ENCODE data around the gene CEP72. TPM values are rescaled to one million over a fixed set of nuclear protein-coding genes. Genes with fewer than 3 reads are reported as not detected.

The CEP72 gene
- total RNA-seq, 5 donors from 2014 or later (not counting 1 experiment from before 2014, with no cell fraction given) = 13.9 to 25.8 (median 23.6) TPM

DNA sequence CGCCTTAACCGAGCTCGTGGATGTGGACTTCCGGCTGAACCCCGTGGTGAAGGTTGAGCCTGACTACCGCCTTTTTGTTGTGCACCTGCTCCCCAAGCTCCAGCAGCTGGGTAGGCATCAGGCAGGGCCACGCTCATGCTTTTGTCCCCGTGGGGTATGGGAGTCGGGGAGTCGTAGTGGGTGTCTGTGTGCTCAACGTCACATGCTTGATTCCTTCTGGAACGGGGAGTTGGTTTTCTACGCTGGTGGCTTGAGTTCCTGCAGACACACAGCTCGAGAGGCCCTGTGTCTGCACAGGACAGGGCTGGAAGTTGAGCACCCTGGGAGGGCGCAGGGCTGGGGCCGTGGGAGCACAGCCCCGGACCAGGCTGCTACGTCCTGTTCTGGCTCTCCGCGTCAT is 8.0 kb downstream of the CEP72 start:
- Histone ChIP-seq H3K4me3 (ENCODE audit: control insufficient read depth in 1 of 2, extremely low read depth in 1 of 2, low read length in 1 of 2) (no peak overlapping the region), H3K27me3 (replicated peaks in 1 of 2; ENCODE audit: control insufficient read depth in 2 of 2, extremely low read depth in 1 of 2, insufficient read depth in 2 of 2, low read length in 1 of 2) (no peaks in the 10 kb centered on the region), H3K36me3 (ENCODE audit: control insufficient read depth in 2 of 2, extremely low read depth in 1 of 2, insufficient read depth in 1 of 2, low read length in 1 of 2) (peaks cover 21 to 34% of the 10 kb centered on the region in 2 donors), H3K9me3 (no peaks in the 10 kb centered on the region), H3K4me1 (ENCODE audit: control insufficient read depth in 1 of 2, extremely low read depth in 1 of 2, insufficient read depth in 2 of 2, low read length in 2 of 2) (peaks cover 0 to 4% of the 10 kb centered on the region in 2 experiments), H3K27ac (ENCODE audit: low read length) (no peak overlapping the region)
- DNase-seq = no peak
- Mint-ChIP-seq H3K27me3 (no peaks in the 10 kb centered on the region), H3K4me3 (no peak overlapping the region), H3K27ac (no peak overlapping the region), H3K4me1 (peaks cover 10 to 23% (median 11%) of the 10 kb centered on the region in 3 donors), H3K9me3 (no peaks in the 10 kb centered on the region), H3K36me3 (peaks cover 55% of the 10 kb centered on the region)
- POLR2A ChIA-PET = no interaction called here
- WGBS (ENCODE audit: insufficient coverage) = 96% methylated on average over 20 of the region's 20 CpGs
- CTCF ChIA-PET = no interaction called here
- no peak for ATAC-seq (replicated peaks in 1 of 4)

- no peak overlapping the region for H3K4me3 ChIP-seq (ENCODE audit: control insufficient read depth in 1 of 2, extremely low read depth in 1 of 2, low read length in 1 of 2)
- Mint-ChIP-seq H3K27ac (no peak overlapping the region), H3K27me3 (no peaks in the 10 kb centered on the region), H3K4me3 (no peak overlapping the region), H3K36me3 (peaks cover 59% of the 10 kb centered on the region), H3K9me3 (no peaks in the 10 kb centered on the region), H3K4me1 (peaks cover 6 to 18% (median 7%) of the 10 kb centered on the region in 3 donors)
- DNase-seq (no peak), ATAC-seq (replicated peaks in 1 of 4) (no peak)
- 97% methylated on average over 6 of the region's 8 CpGs for WGBS (ENCODE audit: insufficient coverage)
- H3K4me1 ChIP-seq (ENCODE audit: control insufficient read depth in 1 of 2, extremely low read depth in 1 of 2, insufficient read depth in 2 of 2, low read length in 2 of 2) = peaks cover 0 to 4% of the 10 kb centered on the region in 2 experiments
- ChIA-PET CTCF (no interaction called here), POLR2A (no interaction called here)
- no peaks in the 10 kb centered on the region for H3K9me3 ChIP-seq
- H3K27me3 ChIP-seq (replicated peaks in 1 of 2; ENCODE audit: control insufficient read depth in 2 of 2, extremely low read depth in 1 of 2, insufficient read depth in 2 of 2, low read length in 1 of 2) = no peaks in the 10 kb centered on the region
- H3K36me3 ChIP-seq (ENCODE audit: control insufficient read depth in 2 of 2, extremely low read depth in 1 of 2, insufficient read depth in 1 of 2, low read length in 1 of 2) = peaks cover 21 to 34% of the 10 kb centered on the region in 2 donors
- no peak overlapping the region for H3K27ac ChIP-seq (ENCODE audit: low read length)
Observed at GRCh38 chr5:620586-621180, 8.5 kb downstream of the CEP72 start.

- CTCF ChIA-PET = no interaction called here
- H3K27me3 ChIP-seq (replicated peaks in 1 of 2; ENCODE audit: control insufficient read depth in 2 of 2, extremely low read depth in 1 of 2, insufficient read depth in 2 of 2, low read length in 1 of 2) = no peaks in the 10 kb centered on the region
- no peak overlapping the region for H3K27ac Mint-ChIP-seq
- H3K27me3 Mint-ChIP-seq = no peaks in the 10 kb centered on the region
- no peak overlapping the region for H3K27ac ChIP-seq (ENCODE audit: low read length)
- no peaks in the 10 kb centered on the region for H3K9me3 Mint-ChIP-seq
- DNase-seq = no peak
- WGBS (ENCODE audit: insufficient coverage) = 96% methylated on average over 11 of the region's 16 CpGs
- H3K9me3 ChIP-seq = no peaks in the 10 kb centered on the region
- POLR2A ChIA-PET = interaction anchor here in 1 of 2 donors (0.5 kb wide), 1 partner anchor 505 kb away, joined by 3 read pairs; no protein-coding TSS in a partner anchor
- peaks cover 21 to 34% of the 10 kb centered on the region in 2 donors for H3K36me3 ChIP-seq (ENCODE audit: control insufficient read depth in 2 of 2, extremely low read depth in 1 of 2, insufficient read depth in 1 of 2, low read length in 1 of 2)
- H3K4me1 Mint-ChIP-seq = peaks cover 2 to 11% (median 2%) of the 10 kb centered on the region in 3 donors
- H3K4me3 ChIP-seq (ENCODE audit: control insufficient read depth in 1 of 2, extremely low read depth in 1 of 2, low read length in 1 of 2) = no peak overlapping the region
- no peak for ATAC-seq (replicated peaks in 1 of 4)
- no peak overlapping the region for H3K4me3 Mint-ChIP-seq
- H3K4me1 ChIP-seq (ENCODE audit: control insufficient read depth in 1 of 2, extremely low read depth in 1 of 2, insufficient read depth in 2 of 2, low read length in 2 of 2) = peaks cover 0 to 4% of the 10 kb centered on the region in 2 experiments
- H3K36me3 Mint-ChIP-seq = peaks cover 62% of the 10 kb centered on the region
Observed at GRCh38 chr5:621341-621761, 9.2 kb downstream of the CEP72 start.

DNA sequence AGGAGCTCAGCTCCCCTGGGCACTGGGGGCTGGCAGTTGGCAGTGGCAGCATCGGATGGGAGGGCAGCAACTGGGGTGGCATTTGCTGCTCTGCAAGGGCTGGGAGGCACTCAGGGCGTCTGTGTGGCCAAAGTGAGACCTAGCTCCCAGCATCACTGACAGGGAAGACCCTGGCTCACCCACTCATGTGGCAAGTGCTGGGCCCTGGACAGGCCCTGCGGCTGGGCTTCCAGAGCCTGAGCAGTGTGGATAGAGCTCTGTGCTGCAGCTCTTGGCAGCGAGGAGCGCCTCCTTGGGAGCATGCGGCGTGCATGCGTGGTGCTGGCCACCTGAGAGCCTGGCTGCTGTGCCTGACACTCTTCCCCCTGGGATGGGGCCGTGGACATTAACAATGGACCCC is 10.2 kb downstream of the CEP72 start:
- H3K27ac ChIP-seq (ENCODE audit: low read length) = no peak overlapping the region
- ChIA-PET CTCF (no interaction called here), POLR2A (no interaction called here)
- H3K4me3 ChIP-seq (ENCODE audit: control insufficient read depth in 1 of 2, extremely low read depth in 1 of 2, low read length in 1 of 2) = no peak overlapping the region
- DNase-seq (no peak), ATAC-seq (replicated peaks in 1 of 4) (no peak)
- Mint-ChIP-seq H3K36me3 (peaks cover 63% of the 10 kb centered on the region), H3K9me3 (no peaks in the 10 kb centered on the region), H3K4me3 (no peak overlapping the region), H3K27me3 (no peaks in the 10 kb centered on the region), H3K27ac (no peak overlapping the region), H3K4me1 (peaks cover 0 to 7% (median 0%) of the 10 kb centered on the region in 3 donors)
- 97% methylated on average over 5 of the region's 9 CpGs for WGBS (ENCODE audit: insufficient coverage)
- no peaks in the 10 kb centered on the region for H3K4me1 ChIP-seq (ENCODE audit: control insufficient read depth in 1 of 2, extremely low read depth in 1 of 2, insufficient read depth in 2 of 2, low read length in 2 of 2)
- no peaks in the 10 kb centered on the region for H3K27me3 ChIP-seq (replicated peaks in 1 of 2; ENCODE audit: control insufficient read depth in 2 of 2, extremely low read depth in 1 of 2, insufficient read depth in 2 of 2, low read length in 1 of 2)
- peaks cover 21 to 33% of the 10 kb centered on the region in 2 donors for H3K36me3 ChIP-seq (ENCODE audit: control insufficient read depth in 2 of 2, extremely low read depth in 1 of 2, insufficient read depth in 1 of 2, low read length in 1 of 2)
- H3K9me3 ChIP-seq = no peaks in the 10 kb centered on the region

- WGBS (ENCODE audit: insufficient coverage) = 94% methylated on average over 22 of the region's 31 CpGs
- CTCF ChIA-PET = no interaction called here
- peaks cover 63% of the 10 kb centered on the region for H3K36me3 Mint-ChIP-seq
Observed at GRCh38 chr5:622946-623522, 10.9 kb downstream of the CEP72 start.

DNA sequence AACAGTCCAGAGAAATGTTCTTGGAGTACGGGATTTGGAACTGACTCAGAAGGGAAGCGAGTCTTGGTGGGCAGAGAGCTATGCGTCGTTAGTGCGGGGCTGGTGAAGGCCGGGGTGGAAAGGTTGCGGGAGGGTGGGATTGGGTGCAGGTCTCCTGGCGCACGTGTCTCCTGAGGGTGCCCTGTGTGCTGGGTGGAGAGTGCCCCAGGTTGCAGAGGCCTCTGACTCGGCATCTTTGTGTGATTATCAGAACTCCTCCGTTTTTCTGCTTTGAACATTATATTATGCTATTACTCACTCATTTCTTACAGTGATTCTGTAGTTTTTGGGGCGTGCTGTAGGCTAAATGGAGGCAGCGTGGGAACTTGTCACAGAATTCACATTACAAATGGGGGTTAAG is 11.4 kb downstream of the CEP72 start:
- H3K36me3 ChIP-seq (ENCODE audit: control insufficient read depth in 2 of 2, extremely low read depth in 1 of 2, insufficient read depth in 1 of 2, low read length in 1 of 2) = peaks cover 17 to 39% of the 10 kb centered on the region in 2 donors
- no peak overlapping the region for H3K4me3 ChIP-seq (ENCODE audit: control insufficient read depth in 1 of 2, extremely low read depth in 1 of 2, low read length in 1 of 2)
- no peaks in the 10 kb centered on the region for H3K4me1 ChIP-seq (ENCODE audit: control insufficient read depth in 1 of 2, extremely low read depth in 1 of 2, insufficient read depth in 2 of 2, low read length in 2 of 2)
- ChIA-PET CTCF (no interaction called here), POLR2A (no interaction called here)
- no peak overlapping the region for H3K27ac ChIP-seq (ENCODE audit: low read length)
- no peaks in the 10 kb centered on the region for H3K4me1 Mint-ChIP-seq
- no peak overlapping the region for H3K4me3 Mint-ChIP-seq
- ATAC-seq (replicated peaks in 1 of 4) (no peak), DNase-seq (no peak)
- H3K9me3 ChIP-seq = no peaks in the 10 kb centered on the region
- no peak overlapping the region for H3K27ac Mint-ChIP-seq
- no peaks in the 10 kb centered on the region for H3K27me3 ChIP-seq (replicated peaks in 1 of 2; ENCODE audit: control insufficient read depth in 2 of 2, extremely low read depth in 1 of 2, insufficient read depth in 2 of 2, low read length in 1 of 2)
- H3K9me3 Mint-ChIP-seq = no peaks in the 10 kb centered on the region
- 100% methylated on average over 1 of the region's 13 CpGs for WGBS (ENCODE audit: insufficient coverage)
- H3K27me3 Mint-ChIP-seq = no peaks in the 10 kb centered on the region
- peaks cover 58% of the 10 kb centered on the region for H3K36me3 Mint-ChIP-seq

More at GRCh38 chr5:622946-623522, 10.9 kb downstream of the CEP72 start:
- Mint-ChIP-seq H3K27me3 (no peaks in the 10 kb centered on the region), H3K9me3 (no peaks in the 10 kb centered on the region), H3K4me3 (no peak overlapping the region), H3K4me1 (peaks cover 0 to 3% (median 0%) of the 10 kb centered on the region in 3 donors), H3K27ac (no peak overlapping the region)
- H3K27ac ChIP-seq (ENCODE audit: low read length) = no peak overlapping the region
- H3K9me3 ChIP-seq = no peaks in the 10 kb centered on the region
- no peaks in the 10 kb centered on the region for H3K4me1 ChIP-seq (ENCODE audit: control insufficient read depth in 1 of 2, extremely low read depth in 1 of 2, insufficient read depth in 2 of 2, low read length in 2 of 2)
- no peak for DNase-seq
- H3K36me3 ChIP-seq (ENCODE audit: control insufficient read depth in 2 of 2, extremely low read depth in 1 of 2, insufficient read depth in 1 of 2, low read length in 1 of 2) = peaks cover 17 to 37% of the 10 kb centered on the region in 2 donors
- POLR2A ChIA-PET = no interaction called here
- no peaks in the 10 kb centered on the region for H3K27me3 ChIP-seq (replicated peaks in 1 of 2; ENCODE audit: control insufficient read depth in 2 of 2, extremely low read depth in 1 of 2, insufficient read depth in 2 of 2, low read length in 1 of 2)
- H3K4me3 ChIP-seq (ENCODE audit: control insufficient read depth in 1 of 2, extremely low read depth in 1 of 2, low read length in 1 of 2) = no peak overlapping the region
- no peak for ATAC-seq (replicated peaks in 1 of 4)

Measured in T-cell (primary cell).